Measurements from ENCODE around the gene HNRNPAB. TPM values are rescaled to one million over a fixed set of nuclear protein-coding genes. Genes with fewer than 3 reads are reported as not detected.
"Not testable (repeated sequence)": the region's sequence is repeated elsewhere in the genome, so short reads cannot be mapped to it uniquely, and the experiment has no call there.

HNRNPAB gene
- total RNA-seq, 1 experiment from 2014 or later, result 364 TPM

GRCh38 chr5:178228609-178229008, 24.3 kb downstream of the HNRNPAB start:
- Mint-ChIP-seq H3K27me3 (ENCODE audit: insufficient read depth, unreplicated experiment) (no peaks in the 10 kb centered on the region), H3K4me1 (ENCODE audit: insufficient read depth, unreplicated experiment) (peaks cover 45% of the 10 kb centered on the region), H3K4me3 (ENCODE audit: unreplicated experiment) (no peak overlapping the region), H3K27ac (ENCODE audit: low read depth, unreplicated experiment) (no peak overlapping the region), H3K9me3 (ENCODE audit: unreplicated experiment) (peaks cover 11% of the 10 kb centered on the region), H3K36me3 (ENCODE audit: insufficient read depth, unreplicated experiment) (peaks cover 57% of the 10 kb centered on the region)
- no peak for TF ChIP-seq CTCF (IDR thresholded peaks at IDR 0.05; ENCODE audit: unreplicated experiment)
- no peak for DNase-seq (ENCODE audit: unreplicated experiment)
- intact Hi-C loops (cut with micrococcal nuclease), result no loop called here
- CTCF ChIA-PET, result interaction anchor here (0.6 to 1.9 kb wide), 6 partner anchors 13 to 431 kb away, joined by 3 to 5 read pairs (median 3); no protein-coding TSS in a partner anchor
- no TSS peak for BruUV-seq (replicated peaks)
- POLR2A ChIA-PET, result interaction anchor here (2.0 to 6.4 kb wide), 3 partner anchors 16 to 24 kb away, joined by 5 to 32 read pairs (median 13); partner anchors contain the start of gene HNRNPAB

- BruUV-seq (replicated peaks); H3K27me3 Mint-ChIP-seq (ENCODE audit: insufficient read depth, unreplicated experiment); H3K4me3 Mint-ChIP-seq (ENCODE audit: unreplicated experiment); DNase-seq (ENCODE audit: unreplicated experiment); intact Hi-C loops (cut with micrococcal nuclease): not testable (repeated sequence)
- CTCF ChIA-PET, result interaction anchor here (0.7 to 1.9 kb wide), 2 partner anchors 14 kb away, joined by 3 to 5 read pairs; no protein-coding TSS in a partner anchor
- Mint-ChIP-seq H3K9me3 (ENCODE audit: unreplicated experiment) (peaks cover 11% of the 10 kb centered on the region), H3K36me3 (ENCODE audit: insufficient read depth, unreplicated experiment) (peaks cover 57% of the 10 kb centered on the region), H3K27ac (ENCODE audit: low read depth, unreplicated experiment) (peak overlapping the region; percentile 84), H3K4me1 (ENCODE audit: insufficient read depth, unreplicated experiment) (peaks cover 42% of the 10 kb centered on the region)
- POLR2A ChIA-PET, result interaction anchor here (1.4 to 6.4 kb wide), 3 partner anchors 8 to 25 kb away, joined by 3 to 32 read pairs (median 13); partner anchors contain the start of gene HNRNPAB
Measured at GRCh38 chr5:178229111-178229510, 24.8 kb downstream of the HNRNPAB start.

GRCh38 chr5:178229861-178230260, 25.5 kb downstream of the HNRNPAB start:
- peak overlapping the region; percentile 80 for H3K4me3 Mint-ChIP-seq (ENCODE audit: unreplicated experiment)
- DNase-seq (ENCODE audit: unreplicated experiment), result no peak
- no peaks in the 10 kb centered on the region for H3K27me3 Mint-ChIP-seq (ENCODE audit: insufficient read depth, unreplicated experiment)
- CTCF ChIA-PET, result interaction anchor here (0.6 to 1.5 kb wide), 5 partner anchors 16 to 1700 kb away, joined by 3 to 5 read pairs (median 3); no protein-coding TSS in a partner anchor
- no TSS peak for BruUV-seq (replicated peaks)
- intact Hi-C loops (cut with micrococcal nuclease), result loop anchor here (5.0 kb wide), 1 partner anchor 557 kb away; no protein-coding TSS in a partner anchor
- POLR2A ChIA-PET, result interaction anchor here (1.4 to 6.4 kb wide), 3 partner anchors 9 to 26 kb away, joined by 3 to 32 read pairs (median 13); partner anchors contain the start of gene HNRNPAB
- no peak for TF ChIP-seq CTCF (IDR thresholded peaks at IDR 0.05; ENCODE audit: unreplicated experiment)
- H3K36me3 Mint-ChIP-seq (ENCODE audit: insufficient read depth, unreplicated experiment), result peaks cover 57% of the 10 kb centered on the region
- H3K9me3 Mint-ChIP-seq (ENCODE audit: unreplicated experiment), result peaks cover 11% of the 10 kb centered on the region
- H3K27ac Mint-ChIP-seq (ENCODE audit: low read depth, unreplicated experiment), result peak overlapping the region; percentile 84
- peaks cover 48% of the 10 kb centered on the region for H3K4me1 Mint-ChIP-seq (ENCODE audit: insufficient read depth, unreplicated experiment)

- Mint-ChIP-seq H3K4me1 (ENCODE audit: insufficient read depth, unreplicated experiment) (peaks cover 51% of the 10 kb centered on the region), H3K4me3 (ENCODE audit: unreplicated experiment) (peak overlapping the region; percentile 80), H3K9me3 (ENCODE audit: unreplicated experiment) (peaks cover 11% of the 10 kb centered on the region), H3K36me3 (ENCODE audit: insufficient read depth, unreplicated experiment) (peaks cover 55% of the 10 kb centered on the region), H3K27me3 (ENCODE audit: insufficient read depth, unreplicated experiment) (no peaks in the 10 kb centered on the region), H3K27ac (ENCODE audit: low read depth, unreplicated experiment) (peak overlapping the region; percentile 84)
- intact Hi-C loops (cut with micrococcal nuclease), result loop anchor here (5.0 kb wide), 1 partner anchor 556 kb away; no protein-coding TSS in a partner anchor
- DNase-seq (ENCODE audit: unreplicated experiment), result no peak
- TSS peak; percentile 32 for BruUV-seq (replicated peaks)
- CTCF ChIA-PET, result interaction anchor here (0.6 to 1.5 kb wide), 5 partner anchors 10 to 86 kb away, joined by 3 to 7 read pairs (median 3); no protein-coding TSS in a partner anchor
- POLR2A ChIA-PET, result interaction anchor here (0.9 to 6.4 kb wide), 7 partner anchors 11 to 78 kb away, joined by 3 to 32 read pairs (median 5); partner anchors contain the start of genes HNRNPAB and NHP2
- no peak for TF ChIP-seq CTCF (IDR thresholded peaks at IDR 0.05; ENCODE audit: unreplicated experiment)
Measured at GRCh38 chr5:178230879-178231538, 26.7 kb downstream of the HNRNPAB start.
